ENCODE results near the gene MATCAP1. TPM values are rescaled to one million over a fixed set of nuclear protein-coding genes. Genes with fewer than 3 reads are reported as not detected.

Gene MATCAP1
- total and polyA plus RNA-seq, 2 of the 4 experiments (the other 2 are of a cell fraction), result 8.2 to 43.9 TPM

GRCh38 chr16:67209565-67209964, 25.8 kb upstream of the MATCAP1 start:
- Histone ChIP-seq H3K23ac (ENCODE audit: low read depth, low read length) (no peak overlapping the region), H4K91ac (ENCODE audit: insufficient read depth, low read depth, low read length) (no peak overlapping the region), H3K4ac (ENCODE audit: low read depth, low read length) (no peak overlapping the region), H3K56ac (ENCODE audit: extremely low read depth, insufficient read depth, low read length) (no peak overlapping the region), H3K14ac (replicated peaks; ENCODE audit: low read depth, low read length) (no peak overlapping the region), H2AK5ac (ENCODE audit: low read depth, low read length) (no peak overlapping the region), H4K8ac (ENCODE audit: low read depth in 2 of 2, low read length in 2 of 2) (no peak overlapping the region), H3K4me1 (ENCODE audit: control insufficient read depth, insufficient read depth, low read length) (peaks cover 8% of the 10 kb centered on the region), H4K5ac (ENCODE audit: low read depth, low read length) (no peak overlapping the region), H2AFZ (replicated peaks; ENCODE audit: low read length, poor library complexity) (no peak overlapping the region), H2BK15ac (ENCODE audit: low read depth, low read length) (no peak overlapping the region), H2AK9ac (replicated peaks; ENCODE audit: low read depth, low read length, poor library complexity) (no peak overlapping the region), H3K9ac (ENCODE audit: low read depth, low read length) (no peak overlapping the region), H3K9me3 (ENCODE audit: control insufficient read depth, insufficient read depth, low read length) (no peaks in the 10 kb centered on the region), H3K9me1 (ENCODE audit: insufficient read depth, low read length) (peaks cover 20% of the 10 kb centered on the region), H2BK5ac (ENCODE audit: low read depth, low read length, poor library complexity, severe bottlenecking) (no peak overlapping the region), H3K4me3 (ENCODE audit: insufficient read depth, low read depth, low read length) (no peak overlapping the region), H2BK120ac (ENCODE audit: low read depth, low read length) (no peak overlapping the region), H3K79me1 (ENCODE audit: low read depth in 1 of 2, low read length in 2 of 2) (peaks cover 0 to 9% of the 10 kb centered on the region in 2 experiments; a peak in 1 of 4 replicates), H3K36me3 (ENCODE audit: control insufficient read depth, insufficient read depth, low read length) (no peaks in the 10 kb centered on the region), H3K27ac (ENCODE audit: insufficient read depth, low read length) (no peak overlapping the region), H3K4me2 (ENCODE audit: low read depth, low read length) (no peak overlapping the region), H3K18ac (ENCODE audit: low read depth, low read length) (no peak overlapping the region), H4K20me1 (ENCODE audit: insufficient read depth, low read length) (0 out of 2 replicates have a peak, but pooled peaks cover 6% of the 10 kb centered on the region), H3K27me3 (ENCODE audit: control insufficient read depth, insufficient read depth, low read length) (no peaks in the 10 kb centered on the region), H2BK20ac (ENCODE audit: low read depth, low read length) (no peak overlapping the region)
- in situ Hi-C loops (cut with MboI; ENCODE audit: low sequenced_read_pairs), result no loop called here
- no TSS peak for BruUV-seq (replicated peaks)
- intact Hi-C loops (cut with micrococcal nuclease), result no loop called here
- TF ChIP-seq FOS (IDR thresholded peaks at IDR 0.05; ENCODE audit: low read depth, low read length) (no peak), POLR2A (IDR thresholded peaks at IDR 0.05; ENCODE audit: low read depth, low read length) (no peak), USF2 (IDR thresholded peaks at IDR 0.05; ENCODE audit: low read depth, low read length) (no peak), CHD1 (IDR thresholded peaks at IDR 0.05; ENCODE audit: low read depth, low read length) (no peak), RAD21 (IDR thresholded peaks at IDR 0.05; ENCODE audit: low read length) (no peak), RCOR1 (IDR thresholded peaks at IDR 0.05; ENCODE audit: insufficient replicate concordance, low read length) (no peak), RFX5 (IDR thresholded peaks at IDR 0.05; ENCODE audit: low read depth, low read length) (no peak), MAZ (IDR thresholded peaks at IDR 0.05; ENCODE audit: borderline replicate concordance, low read depth, low read length) (no peak), MAFK (IDR thresholded peaks at IDR 0.05; ENCODE audit: low read depth, low read length) (no peak), CTCF (conservative IDR thresholded peaks at IDR 0.05; ENCODE audit: low read depth, low read length) (no peak), SMC3 (IDR thresholded peaks at IDR 0.05; ENCODE audit: low read depth, low read length) (no peak), CEBPB (IDR thresholded peaks at IDR 0.05; ENCODE audit: low read depth, low read length) (no peak), ELK1 (IDR thresholded peaks at IDR 0.05; ENCODE audit: borderline replicate concordance, low read depth, low read length) (no peak), MXI1 (IDR thresholded peaks at IDR 0.05; ENCODE audit: borderline replicate concordance, low read depth, low read length) (no peak)
- no peak for DNase-seq
- ATAC-seq (ENCODE audit: low read depth), result no peak
- no CpG with 5 or more reads among the region's 8 CpGs for WGBS, 2 experiments (ENCODE audit: extremely low coverage in 2 of 2, insufficient read length in 1 of 2)
- dilution Hi-C loops (cut with HindIII; ENCODE audit: low sequenced_read_pairs, unreplicated experiment), result no loop called here
- CTCF ChIA-PET, result no interaction called here
- POLR2A ChIA-PET (ENCODE audit: unreplicated experiment), result no interaction called here

Data from IMR-90 (cell line).